SU-DHL-6 (cell line): Measurements from ENCODE around the gene FOLR1.

Experiments used
- H2AFZ ChIP-seq: fragments of 200-600 bp; sonication (generic); 2 replicates; pipeline ENCODE4 v1.6.1; 2014; ENCODE audit warnings: low read depth, mild to moderate bottlenecking, moderate library complexity, mixed read lengths, antibody characterized with exemption, low read length; ENCODE audit not compliant: severe bottlenecking
- H3F3A ChIP-seq: fragments of 200-600 bp; shearing (Covaris generic); 2 replicates; pipeline ENCODE4 v1.6.0; 2016; ENCODE audit warnings: antibody characterized with exemption, mild to moderate bottlenecking; ENCODE audit not compliant: insufficient read depth
- H3K27ac ChIP-seq: fragments of 200-600 bp; sonication (generic); 2 replicates; pipeline ENCODE4 v1.5.1; 2016; ENCODE audit warnings: low read depth, mild to moderate bottlenecking, low read length, moderate library complexity, mixed read lengths
- H3K27me3 ChIP-seq: fragments of 200-600 bp; sonication (generic), shearing (Covaris generic); 2 replicates; pipeline ENCODE4 v1.6.0; 2014; ENCODE audit warnings: mild to moderate bottlenecking, low read length
- H3K36me3 ChIP-seq: fragments of 200-600 bp; sonication (generic); 2 replicates; pipeline ENCODE4 v1.6.1; 2014; ENCODE audit warnings: mild to moderate bottlenecking, low read length, mixed read lengths
- H3K4me2 ChIP-seq: fragments of 300-600, 200-600 bp; shearing (Covaris generic), sonication (generic); 2 replicates; pipeline ENCODE4 v1.6.0; 2014; ENCODE audit warnings: low read length, low read depth, mild to moderate bottlenecking; ENCODE audit not compliant: poor library complexity, severe bottlenecking
- H3K4me3 ChIP-seq: fragments of 200-600 bp; sonication (generic); 2 replicates; pipeline ENCODE4 v1.5.1; 2014; ENCODE audit warnings: antibody characterized with exemption, low read length, mild to moderate bottlenecking, mixed read lengths; ENCODE audit not compliant: insufficient read depth, poor library complexity, severe bottlenecking
- H3K79me2 ChIP-seq: fragments of 200-600 bp; sonication (generic); 2 replicates; pipeline ENCODE4 v1.6.1; 2014; ENCODE audit warnings: mild to moderate bottlenecking, low read length, moderate library complexity; ENCODE audit not compliant: insufficient read depth
- H3K9ac ChIP-seq: fragments of 200-600 bp; sonication (generic); 2 replicates; pipeline ENCODE4 v1.7.0; 2014; ENCODE audit warnings: mild to moderate bottlenecking, low read length
- H3K9me2 ChIP-seq: fragments of 200-600 bp; sonication (generic); replicated peaks from 2 replicates; pipeline ENCODE4 v1.6.1; 2014; ENCODE audit warnings: low read length; ENCODE audit not compliant: insufficient read depth
- H3K9me3 ChIP-seq: fragments of 200-600 bp; sonication (generic); 2 replicates; pipeline ENCODE4 v1.6.1; 2014; ENCODE audit warnings: low read length, mixed read lengths; ENCODE audit not compliant: insufficient read depth
- H4K20me1 ChIP-seq: fragments of 200-600 bp; sonication (generic); 2 replicates; pipeline ENCODE4 v1.6.1; 2014; ENCODE audit warnings: low read depth, mild to moderate bottlenecking, antibody characterized with exemption, low read length, moderate library complexity, mixed read lengths
- EZH2phosphoT487 ChIP-seq: fragments of 200-600 bp; sonication (generic), shearing (Covaris generic); conservative IDR thresholded peaks from 2 replicates; pipeline ENCODE4 v1.6.1; 2018; ENCODE audit warnings: mild to moderate bottlenecking, antibody characterized with exemption, low read length, moderate library complexity, mixed read lengths
- TF ChIP-seq, protein P1 (sequence below): fragments of 200-600 bp; sonication (generic); IDR thresholded peaks from one replicate; pipeline ENCODE4 v1.5.1; 2017; ENCODE audit warnings: antibody characterized with exemption, mild to moderate bottlenecking, low read length, moderate library complexity; ENCODE audit not compliant: insufficient read depth, poor library complexity, severe bottlenecking

Gene FOLR1

GRCh38 chr11:72216638-72217037 lies 24.7 kb downstream of the FOLR1 start, which contains the start of gene FOLR2:
TSS of gene FOLR2 (plus strand) at chr11:72216794. CDS start at chr11:72218585, 1,791 bp downstream.
- no peaks in the 10 kb centered on the region for H3F3A ChIP-seq
- no peaks in the 10 kb centered on the region for H3K79me2 ChIP-seq
- no peak within 1 kb of the TSS for H2AFZ ChIP-seq
- H3K36me3 ChIP-seq = no peaks in the 10 kb centered on the region
- H3K9me2 ChIP-seq = no peaks in the 10 kb centered on the region
- TF ChIP-seq, protein P1, sequence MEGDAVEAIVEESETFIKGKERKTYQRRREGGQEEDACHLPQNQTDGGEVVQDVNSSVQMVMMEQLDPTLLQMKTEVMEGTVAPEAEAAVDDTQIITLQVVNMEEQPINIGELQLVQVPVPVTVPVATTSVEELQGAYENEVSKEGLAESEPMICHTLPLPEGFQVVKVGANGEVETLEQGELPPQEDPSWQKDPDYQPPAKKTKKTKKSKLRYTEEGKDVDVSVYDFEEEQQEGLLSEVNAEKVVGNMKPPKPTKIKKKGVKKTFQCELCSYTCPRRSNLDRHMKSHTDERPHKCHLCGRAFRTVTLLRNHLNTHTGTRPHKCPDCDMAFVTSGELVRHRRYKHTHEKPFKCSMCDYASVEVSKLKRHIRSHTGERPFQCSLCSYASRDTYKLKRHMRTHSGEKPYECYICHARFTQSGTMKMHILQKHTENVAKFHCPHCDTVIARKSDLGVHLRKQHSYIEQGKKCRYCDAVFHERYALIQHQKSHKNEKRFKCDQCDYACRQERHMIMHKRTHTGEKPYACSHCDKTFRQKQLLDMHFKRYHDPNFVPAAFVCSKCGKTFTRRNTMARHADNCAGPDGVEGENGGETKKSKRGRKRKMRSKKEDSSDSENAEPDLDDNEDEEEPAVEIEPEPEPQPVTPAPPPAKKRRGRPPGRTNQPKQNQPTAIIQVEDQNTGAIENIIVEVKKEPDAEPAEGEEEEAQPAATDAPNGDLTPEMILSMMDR = no peak
- TF ChIP-seq EZH2phosphoT487 = no peak
- no peaks in the 10 kb centered on the region for H3K9me3 ChIP-seq
- no peak within 1 kb of the TSS for H3K9ac ChIP-seq
- H3K27ac ChIP-seq = no peak within 1 kb of the TSS
- H4K20me1 ChIP-seq = no peaks in the 10 kb centered on the region
- no peaks in the 10 kb centered on the region for H3K27me3 ChIP-seq
- H3K4me3 ChIP-seq = no peak within 1 kb of the TSS
- no peak within 1 kb of the TSS for H3K4me2 ChIP-seq

DNA sequence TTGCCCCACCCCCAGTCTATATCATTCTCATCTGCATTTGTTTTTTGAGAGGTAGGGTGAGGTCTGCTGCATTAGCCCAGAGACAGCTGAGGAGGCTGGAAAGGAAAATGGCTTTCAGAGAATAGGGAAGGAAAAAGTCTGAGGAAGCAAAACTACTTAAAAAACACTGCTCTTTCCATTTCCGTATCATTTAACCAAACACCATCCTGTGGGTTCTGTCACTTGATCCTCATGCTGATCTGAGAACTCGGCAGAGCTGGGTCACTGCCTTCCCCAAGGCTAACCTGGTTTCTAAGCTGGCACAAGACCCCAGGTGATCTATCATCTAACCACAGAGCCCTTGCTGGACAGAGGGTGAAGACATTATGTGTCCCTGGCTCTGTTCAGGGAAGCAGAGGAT lies 25.9 kb downstream of the FOLR1 start:
- Histone ChIP-seq H3K9me2 (no peaks in the 10 kb centered on the region), H3K9ac (no peak overlapping the region), H4K20me1 (no peaks in the 10 kb centered on the region), H2AFZ (no peak overlapping the region), H3K4me2 (no peak overlapping the region), H3K79me2 (no peaks in the 10 kb centered on the region), H3K9me3 (no peaks in the 10 kb centered on the region), H3K27me3 (no peaks in the 10 kb centered on the region), H3K36me3 (no peaks in the 10 kb centered on the region), H3K4me3 (no peak overlapping the region), H3F3A (no peaks in the 10 kb centered on the region; the same call in 1 of the 2 replicates), H3K27ac (no peak overlapping the region)
- TF ChIP-seq, protein P1 = no peak
- no peak for TF ChIP-seq EZH2phosphoT487

GRCh38 chr11:72218251-72218745 lies 26.4 kb downstream of the FOLR1 start:
- Histone ChIP-seq H3K36me3 (no peaks in the 10 kb centered on the region), H3K4me3 (no peak overlapping the region), H2AFZ (no peak overlapping the region), H4K20me1 (no peaks in the 10 kb centered on the region), H3K4me2 (no peak overlapping the region), H3K9ac (no peak overlapping the region), H3K9me2 (no peaks in the 10 kb centered on the region), H3K27ac (no peak overlapping the region), H3K79me2 (no peaks in the 10 kb centered on the region), H3F3A (no peaks in the 10 kb centered on the region; the same call in 1 of the 2 replicates), H3K27me3 (no peaks in the 10 kb centered on the region), H3K9me3 (no peaks in the 10 kb centered on the region)
- TF ChIP-seq, protein P1 = no peak
- no peak for TF ChIP-seq EZH2phosphoT487
